ENCODE data around the gene FAM124A. TPM values are rescaled to one million over a fixed set of nuclear protein-coding genes. Genes with fewer than 3 reads are reported as not detected.

Gene FAM124A
- total RNA-seq, 4 donors from 2014 or later = 1.9 to 17.7 (median 2.7) TPM

- Histone ChIP-seq H3K9me3 (no peaks in the 10 kb centered on the region), H3K27ac (peak overlapping the region; percentile 14 to 66 (median 44)), H3K4me3 (no peak overlapping the region), H3K27me3 (no peaks in the 10 kb centered on the region), H3K4me1 (peaks cover 3 to 7% (median 6%) of the 10 kb centered on the region in 4 donors), H3K36me3 (no peaks in the 10 kb centered on the region)
- no peak for DNase-seq
- intact Hi-C loops (cut with DNase I; ENCODE audit: low total_unique reads) = no loop called here
- in situ Hi-C loops (cut with MboI; ENCODE audit: low pct_ligation_motif_present in 1 of 4, low pct_unique_long_range_greater_than_20kb in 1 of 4, low sequenced_read_pairs in 3 of 4) = no loop called here
- TF ChIP-seq POLR2A (IDR thresholded peaks at IDR 0.05) = no peak
- TF ChIP-seq, protein P1, sequence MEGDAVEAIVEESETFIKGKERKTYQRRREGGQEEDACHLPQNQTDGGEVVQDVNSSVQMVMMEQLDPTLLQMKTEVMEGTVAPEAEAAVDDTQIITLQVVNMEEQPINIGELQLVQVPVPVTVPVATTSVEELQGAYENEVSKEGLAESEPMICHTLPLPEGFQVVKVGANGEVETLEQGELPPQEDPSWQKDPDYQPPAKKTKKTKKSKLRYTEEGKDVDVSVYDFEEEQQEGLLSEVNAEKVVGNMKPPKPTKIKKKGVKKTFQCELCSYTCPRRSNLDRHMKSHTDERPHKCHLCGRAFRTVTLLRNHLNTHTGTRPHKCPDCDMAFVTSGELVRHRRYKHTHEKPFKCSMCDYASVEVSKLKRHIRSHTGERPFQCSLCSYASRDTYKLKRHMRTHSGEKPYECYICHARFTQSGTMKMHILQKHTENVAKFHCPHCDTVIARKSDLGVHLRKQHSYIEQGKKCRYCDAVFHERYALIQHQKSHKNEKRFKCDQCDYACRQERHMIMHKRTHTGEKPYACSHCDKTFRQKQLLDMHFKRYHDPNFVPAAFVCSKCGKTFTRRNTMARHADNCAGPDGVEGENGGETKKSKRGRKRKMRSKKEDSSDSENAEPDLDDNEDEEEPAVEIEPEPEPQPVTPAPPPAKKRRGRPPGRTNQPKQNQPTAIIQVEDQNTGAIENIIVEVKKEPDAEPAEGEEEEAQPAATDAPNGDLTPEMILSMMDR (IDR thresholded peaks at IDR 0.05) = no peak
- TF ChIP-seq EP300 (IDR thresholded peaks at IDR 0.05; ENCODE audit: low read depth) = no peak
- no peak for TF ChIP-seq POLR2AphosphoS5 (IDR thresholded peaks at IDR 0.05)
- 58 to 59% methylated on average over 4 of the region's 4 CpGs for WGBS, 2 donors (ENCODE audit: low coverage in 1 of 2)
These were observed 21.0 kb downstream of the FAM124A start for GRCh38 chr13:51243227-51243626.

DNA sequence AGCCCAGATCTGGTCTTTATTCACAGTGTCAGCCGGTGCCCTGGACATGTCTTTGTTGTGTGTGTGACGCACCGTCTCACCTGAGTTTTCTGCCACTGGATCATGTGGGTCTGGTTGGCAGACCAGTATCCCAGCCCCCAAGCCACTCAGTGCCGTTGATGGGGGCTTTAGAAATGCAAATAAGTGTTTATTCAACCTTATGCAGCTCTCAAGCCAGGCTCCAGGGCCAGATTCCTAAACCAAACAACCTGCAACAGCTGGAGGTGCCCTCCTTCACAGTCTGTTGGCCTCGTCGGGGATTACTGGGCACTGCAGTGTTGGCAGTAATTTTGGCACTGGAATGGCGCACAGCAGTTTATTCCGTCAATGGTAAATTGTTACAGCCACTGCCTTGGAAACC is 21.6 kb downstream of the FAM124A start:
- TF ChIP-seq POLR2AphosphoS5 (IDR thresholded peaks at IDR 0.05) (no peak), POLR2A (IDR thresholded peaks at IDR 0.05) (no peak), EP300 (IDR thresholded peaks at IDR 0.05; ENCODE audit: low read depth) (no peak)
- TF ChIP-seq, protein P1 (IDR thresholded peaks at IDR 0.05) = no peak
- DNase-seq = no peak
- Histone ChIP-seq H3K36me3 (no peaks in the 10 kb centered on the region), H3K27ac (peak overlapping the region in 1 of 4 donors; percentile 35), H3K4me3 (no peak overlapping the region), H3K4me1 (peaks cover 3 to 7% (median 6%) of the 10 kb centered on the region in 4 donors), H3K27me3 (no peaks in the 10 kb centered on the region), H3K9me3 (no peaks in the 10 kb centered on the region)
- in situ Hi-C loops (cut with MboI; ENCODE audit: low pct_ligation_motif_present in 1 of 4, low pct_unique_long_range_greater_than_20kb in 1 of 4, low sequenced_read_pairs in 3 of 4) (no loop called here), intact Hi-C loops (cut with DNase I; ENCODE audit: low total_unique reads) (no loop called here)
- WGBS, 2 donors (ENCODE audit: low coverage in 1 of 2) = 66 to 78% methylated on average over 4 to 8 of the region's 8 CpGs

GRCh38 chr13:51244637-51245405 is 22.6 kb downstream of the FAM124A start:
- DNase-seq = no peak
- H3K27ac ChIP-seq = no peak overlapping the region

DNA sequence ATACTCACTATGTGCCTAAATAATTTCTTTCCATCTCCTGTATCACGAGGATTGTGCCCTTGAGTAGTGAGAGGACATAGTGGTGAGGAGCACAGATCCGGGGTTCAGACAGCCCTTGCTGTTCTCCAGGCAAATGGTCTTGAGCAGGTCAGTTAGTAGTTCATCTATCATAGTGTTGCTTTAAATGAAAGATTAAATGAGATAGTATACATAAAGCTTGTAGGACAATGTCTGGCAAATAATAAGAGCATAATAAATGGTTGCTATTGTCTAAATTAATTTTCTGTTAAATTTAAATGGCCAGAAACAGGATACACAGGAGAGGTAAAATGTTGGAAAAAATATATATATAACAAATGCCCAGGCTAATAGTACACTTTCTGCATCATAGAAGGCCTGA is 23.4 kb downstream of the FAM124A start:
- 89 to 100% methylated on average over 1 to 2 of the region's 2 CpGs for WGBS, 2 donors (ENCODE audit: low coverage in 1 of 2)
- Histone ChIP-seq H3K27ac (peak overlapping the region; percentile 28 to 76 (median 64)), H3K36me3 (no peaks in the 10 kb centered on the region), H3K9me3 (no peaks in the 10 kb centered on the region), H3K4me1 (peaks cover 3 to 7% (median 6%) of the 10 kb centered on the region in 4 donors), H3K27me3 (no peaks in the 10 kb centered on the region), H3K4me3 (no peak overlapping the region)
- TF ChIP-seq POLR2A (IDR thresholded peaks at IDR 0.05) (no peak), POLR2AphosphoS5 (IDR thresholded peaks at IDR 0.05) (no peak), EP300 (IDR thresholded peaks at IDR 0.05; ENCODE audit: low read depth) (no peak)
- TF ChIP-seq, protein P1 (IDR thresholded peaks at IDR 0.05) = no peak
- no peak for DNase-seq
- in situ Hi-C loops (cut with MboI; ENCODE audit: low pct_ligation_motif_present in 1 of 4, low pct_unique_long_range_greater_than_20kb in 1 of 4, low sequenced_read_pairs in 3 of 4) (no loop called here), intact Hi-C loops (cut with DNase I; ENCODE audit: low total_unique reads) (no loop called here)

More at GRCh38 chr13:51244637-51245405, 22.6 kb downstream of the FAM124A start:
- TF ChIP-seq, protein P1 (IDR thresholded peaks at IDR 0.05) = no peak
- no peak for TF ChIP-seq POLR2A (IDR thresholded peaks at IDR 0.05)
- no peak for TF ChIP-seq EP300 (IDR thresholded peaks at IDR 0.05; ENCODE audit: low read depth)
- no peak for TF ChIP-seq POLR2AphosphoS5 (IDR thresholded peaks at IDR 0.05)
- in situ Hi-C loops (cut with MboI; ENCODE audit: low pct_ligation_motif_present in 1 of 4, low pct_unique_long_range_greater_than_20kb in 1 of 4, low sequenced_read_pairs in 3 of 4) = no loop called here
- H3K36me3 ChIP-seq = no peaks in the 10 kb centered on the region
- WGBS, 2 donors (ENCODE audit: low coverage in 1 of 2) = 75 to 80% methylated on average over 5 to 14 of the region's 14 CpGs
- H3K9me3 ChIP-seq = no peaks in the 10 kb centered on the region
- no peak overlapping the region for H3K4me3 ChIP-seq
- no peaks in the 10 kb centered on the region for H3K27me3 ChIP-seq
- intact Hi-C loops (cut with DNase I; ENCODE audit: low total_unique reads) = no loop called here
- peaks cover 3 to 7% (median 6%) of the 10 kb centered on the region in 4 donors for H3K4me1 ChIP-seq

Measured in transverse colon (tissue), 4 donors.